ENCODE measurements around the gene BLACAT1. TPM values are rescaled to one million over a fixed set of nuclear protein-coding genes. Genes with fewer than 3 reads are reported as not detected.

Gene BLACAT1
- total RNA-seq, 1 experiment from 2014 or later, result 0.34 TPM

DNA sequence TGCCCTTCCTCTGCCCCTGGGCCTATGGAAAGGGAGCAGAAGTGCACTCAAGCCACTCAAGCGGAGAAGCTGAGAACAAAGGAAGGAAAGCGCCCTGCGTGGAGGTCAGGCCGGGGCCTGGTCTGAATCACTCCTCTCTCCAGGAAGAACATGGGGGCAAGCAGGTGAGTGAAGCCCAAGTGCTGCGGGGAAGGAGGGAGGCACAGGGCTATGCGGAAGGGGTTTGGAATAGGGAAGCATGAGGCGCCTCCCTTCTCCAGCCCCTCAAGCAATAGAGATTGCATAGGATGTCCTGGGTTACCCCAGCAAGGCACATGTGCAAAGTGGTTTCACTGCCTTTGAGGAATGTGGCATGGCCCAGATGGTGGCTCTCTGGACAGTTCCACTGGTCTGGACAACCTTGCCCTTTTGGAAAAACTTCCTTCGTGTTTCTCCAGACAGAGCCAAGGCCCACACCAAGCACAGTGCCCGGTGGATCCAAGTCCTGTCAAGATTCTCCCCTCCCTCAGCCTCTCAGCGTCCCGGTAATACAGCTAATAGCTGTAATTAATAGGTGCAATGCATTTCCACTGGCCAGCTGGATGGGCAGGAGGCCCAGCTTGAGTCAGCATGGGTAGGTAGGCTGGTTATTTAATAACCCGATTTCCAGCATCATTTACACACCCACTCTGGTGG, 13.7 kb downstream of the BLACAT1 start:
- no peaks in the 10 kb centered on the region for H3K27me3 ChIP-seq (replicated peaks; ENCODE audit: control insufficient read depth, insufficient read depth, low read length)
- ChIA-PET CTCF (interaction anchor here (0.9 to 1.3 kb wide), 2 partner anchors 43 to 45 kb away, joined by 3 read pairs; no protein-coding TSS in a partner anchor), POLR2A (no interaction called here)
- no TSS peak for BruUV-seq (replicated peaks)
- H3K4me3 ChIP-seq (ENCODE audit: low read depth, low read length), result no peak overlapping the region
- TF ChIP-seq, protein P1, sequence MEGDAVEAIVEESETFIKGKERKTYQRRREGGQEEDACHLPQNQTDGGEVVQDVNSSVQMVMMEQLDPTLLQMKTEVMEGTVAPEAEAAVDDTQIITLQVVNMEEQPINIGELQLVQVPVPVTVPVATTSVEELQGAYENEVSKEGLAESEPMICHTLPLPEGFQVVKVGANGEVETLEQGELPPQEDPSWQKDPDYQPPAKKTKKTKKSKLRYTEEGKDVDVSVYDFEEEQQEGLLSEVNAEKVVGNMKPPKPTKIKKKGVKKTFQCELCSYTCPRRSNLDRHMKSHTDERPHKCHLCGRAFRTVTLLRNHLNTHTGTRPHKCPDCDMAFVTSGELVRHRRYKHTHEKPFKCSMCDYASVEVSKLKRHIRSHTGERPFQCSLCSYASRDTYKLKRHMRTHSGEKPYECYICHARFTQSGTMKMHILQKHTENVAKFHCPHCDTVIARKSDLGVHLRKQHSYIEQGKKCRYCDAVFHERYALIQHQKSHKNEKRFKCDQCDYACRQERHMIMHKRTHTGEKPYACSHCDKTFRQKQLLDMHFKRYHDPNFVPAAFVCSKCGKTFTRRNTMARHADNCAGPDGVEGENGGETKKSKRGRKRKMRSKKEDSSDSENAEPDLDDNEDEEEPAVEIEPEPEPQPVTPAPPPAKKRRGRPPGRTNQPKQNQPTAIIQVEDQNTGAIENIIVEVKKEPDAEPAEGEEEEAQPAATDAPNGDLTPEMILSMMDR (IDR thresholded peaks at IDR 0.05; ENCODE audit: insufficient read depth in 1 of 2, low read depth in 1 of 2, low read length in 1 of 2, severe bottlenecking in 1 of 2, unreplicated experiment in 1 of 2), result no peak
- H3K36me3 ChIP-seq (ENCODE audit: control insufficient read depth, insufficient read depth, low read length), result no peaks in the 10 kb centered on the region
- Mint-ChIP-seq H3K27me3 (ENCODE audit: insufficient read depth, unreplicated experiment) (no peaks in the 10 kb centered on the region), H3K4me3 (ENCODE audit: unreplicated experiment) (no peak overlapping the region), H3K27ac (ENCODE audit: unreplicated experiment) (no peak overlapping the region), H3K9me3 (ENCODE audit: unreplicated experiment) (no peaks in the 10 kb centered on the region), H3K36me3 (ENCODE audit: insufficient read depth, unreplicated experiment) (no peaks in the 10 kb centered on the region), H3K4me1 (ENCODE audit: low read depth, unreplicated experiment) (peaks cover 2% of the 10 kb centered on the region)
- H3K9me3 ChIP-seq, result no peaks in the 10 kb centered on the region
- intact Hi-C loops (cut with micrococcal nuclease; ENCODE audit: unreplicated experiment), result no loop called here
- H3K4me1 ChIP-seq, result peaks cover under 1% of the 10 kb centered on the region; the same call in 1 of the 2 replicates
- no peak for DNase-seq

DNA sequence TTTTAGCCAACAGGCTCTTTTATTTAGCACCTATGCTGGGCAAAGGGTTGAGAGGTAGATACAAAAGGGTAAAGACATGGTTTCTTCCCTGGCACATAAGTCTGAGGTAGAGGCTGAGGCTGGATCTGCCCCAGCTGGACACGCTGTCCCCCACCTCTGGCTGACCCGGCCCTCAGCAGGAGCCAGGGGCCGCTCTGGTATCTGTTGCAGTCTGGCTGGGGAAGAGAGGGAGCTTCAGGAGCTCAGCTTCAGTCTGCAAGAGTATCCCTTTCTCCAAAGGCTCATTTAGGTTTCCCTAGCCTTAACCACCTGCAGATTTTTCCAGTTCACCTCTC, 14.2 kb downstream of the BLACAT1 start:
- CTCF ChIA-PET, result interaction anchor here (0.9 to 1.3 kb wide), 3 partner anchors 8 to 45 kb away, joined by 3 to 4 read pairs (median 3); no protein-coding TSS in a partner anchor
- Mint-ChIP-seq H3K4me1 (ENCODE audit: low read depth, unreplicated experiment) (no peaks in the 10 kb centered on the region), H3K36me3 (ENCODE audit: insufficient read depth, unreplicated experiment) (no peaks in the 10 kb centered on the region)

DNA sequence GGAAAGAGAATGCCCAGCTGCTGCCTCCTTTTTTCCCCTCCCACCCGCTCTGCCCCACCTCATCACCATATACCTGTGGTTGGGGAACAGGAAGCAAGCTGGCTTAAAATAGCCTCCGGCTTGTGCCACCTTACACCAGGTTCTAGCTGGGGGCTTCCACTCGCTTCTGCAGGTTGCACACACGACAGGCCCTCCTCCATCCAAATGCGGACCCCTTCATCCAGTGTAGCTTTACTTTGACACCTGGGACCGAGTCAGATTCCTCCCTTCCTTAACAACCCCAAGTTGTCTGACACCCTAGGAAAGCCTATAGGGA, 14.6 kb downstream of the BLACAT1 start:
- H3K36me3 ChIP-seq (ENCODE audit: control insufficient read depth, insufficient read depth, low read length), result no peaks in the 10 kb centered on the region
- no peak overlapping the region for H3K4me3 ChIP-seq (ENCODE audit: low read depth, low read length)
- no peak overlapping the region for H3K27ac Mint-ChIP-seq (ENCODE audit: unreplicated experiment)
- ChIA-PET POLR2A (no interaction called here), CTCF (interaction anchor here (0.9 to 1.3 kb wide), 3 partner anchors 8 to 44 kb away, joined by 3 to 4 read pairs (median 3); no protein-coding TSS in a partner anchor)
- DNase-seq, result no peak
- no peaks in the 10 kb centered on the region for H3K9me3 ChIP-seq
- no peaks in the 10 kb centered on the region for H3K4me1 ChIP-seq
- BruUV-seq (replicated peaks), result no TSS peak
- no peaks in the 10 kb centered on the region for H3K9me3 Mint-ChIP-seq (ENCODE audit: unreplicated experiment)
- no peaks in the 10 kb centered on the region for H3K27me3 ChIP-seq (replicated peaks; ENCODE audit: control insufficient read depth, insufficient read depth, low read length)
- H3K36me3 Mint-ChIP-seq (ENCODE audit: insufficient read depth, unreplicated experiment), result no peaks in the 10 kb centered on the region
- H3K4me3 Mint-ChIP-seq (ENCODE audit: unreplicated experiment), result no peak overlapping the region
- intact Hi-C loops (cut with micrococcal nuclease; ENCODE audit: unreplicated experiment), result no loop called here
- TF ChIP-seq, protein P1 (IDR thresholded peaks at IDR 0.05; ENCODE audit: insufficient read depth in 1 of 2, low read depth in 1 of 2, low read length in 1 of 2, severe bottlenecking in 1 of 2, unreplicated experiment in 1 of 2), result no peak
- peaks cover under 1% of the 10 kb centered on the region for H3K27me3 Mint-ChIP-seq (ENCODE audit: insufficient read depth, unreplicated experiment)
- H3K4me1 Mint-ChIP-seq (ENCODE audit: low read depth, unreplicated experiment), result no peaks in the 10 kb centered on the region

More for the DNA sequence above, 14.2 kb downstream of the BLACAT1 start:
- POLR2A ChIA-PET, result no interaction called here
- no peaks in the 10 kb centered on the region for H3K4me1 ChIP-seq
- Mint-ChIP-seq H3K4me3 (ENCODE audit: unreplicated experiment) (no peak overlapping the region), H3K27me3 (ENCODE audit: insufficient read depth, unreplicated experiment) (no peaks in the 10 kb centered on the region), H3K9me3 (ENCODE audit: unreplicated experiment) (no peaks in the 10 kb centered on the region), H3K27ac (ENCODE audit: unreplicated experiment) (no peak overlapping the region)
- no peaks in the 10 kb centered on the region for H3K36me3 ChIP-seq (ENCODE audit: control insufficient read depth, insufficient read depth, low read length)
- no TSS peak for BruUV-seq (replicated peaks)
- intact Hi-C loops (cut with micrococcal nuclease; ENCODE audit: unreplicated experiment), result no loop called here
- no peaks in the 10 kb centered on the region for H3K27me3 ChIP-seq (replicated peaks; ENCODE audit: control insufficient read depth, insufficient read depth, low read length)
- H3K9me3 ChIP-seq, result no peaks in the 10 kb centered on the region
- no peak overlapping the region for H3K4me3 ChIP-seq (ENCODE audit: low read depth, low read length)
- no peak for DNase-seq
- TF ChIP-seq, protein P1 (IDR thresholded peaks at IDR 0.05; ENCODE audit: insufficient read depth in 1 of 2, low read depth in 1 of 2, low read length in 1 of 2, severe bottlenecking in 1 of 2, unreplicated experiment in 1 of 2), result no peak

All from Caco-2 (cell line).